Body of pancreas (tissue), 4 donors: Measurements from ENCODE around the gene CACNA1F.

Experiments
- POLR2A ChIP-seq, 3 donors: fragments of 450-650 bp; IDR thresholded peaks; one replicate each; pipeline ENCODE4 v1.6.1; 2016; ENCODE audit warnings: antibody characterized with exemption in 3 of 3, mild to moderate bottlenecking in 2 of 3
- TF ChIP-seq, protein P1 (sequence below), 7 experiments: fragments of 450-650 bp in 4 of 7; fragments of 200-600 bp in 3 of 7; sonication (generic) in 3 of 7; IDR thresholded peaks; one replicate each; pipeline ENCODE4 v1.5.1; 2016 to 2019; ENCODE audit warnings: antibody characterized with exemption in 7 of 7

DNA sequence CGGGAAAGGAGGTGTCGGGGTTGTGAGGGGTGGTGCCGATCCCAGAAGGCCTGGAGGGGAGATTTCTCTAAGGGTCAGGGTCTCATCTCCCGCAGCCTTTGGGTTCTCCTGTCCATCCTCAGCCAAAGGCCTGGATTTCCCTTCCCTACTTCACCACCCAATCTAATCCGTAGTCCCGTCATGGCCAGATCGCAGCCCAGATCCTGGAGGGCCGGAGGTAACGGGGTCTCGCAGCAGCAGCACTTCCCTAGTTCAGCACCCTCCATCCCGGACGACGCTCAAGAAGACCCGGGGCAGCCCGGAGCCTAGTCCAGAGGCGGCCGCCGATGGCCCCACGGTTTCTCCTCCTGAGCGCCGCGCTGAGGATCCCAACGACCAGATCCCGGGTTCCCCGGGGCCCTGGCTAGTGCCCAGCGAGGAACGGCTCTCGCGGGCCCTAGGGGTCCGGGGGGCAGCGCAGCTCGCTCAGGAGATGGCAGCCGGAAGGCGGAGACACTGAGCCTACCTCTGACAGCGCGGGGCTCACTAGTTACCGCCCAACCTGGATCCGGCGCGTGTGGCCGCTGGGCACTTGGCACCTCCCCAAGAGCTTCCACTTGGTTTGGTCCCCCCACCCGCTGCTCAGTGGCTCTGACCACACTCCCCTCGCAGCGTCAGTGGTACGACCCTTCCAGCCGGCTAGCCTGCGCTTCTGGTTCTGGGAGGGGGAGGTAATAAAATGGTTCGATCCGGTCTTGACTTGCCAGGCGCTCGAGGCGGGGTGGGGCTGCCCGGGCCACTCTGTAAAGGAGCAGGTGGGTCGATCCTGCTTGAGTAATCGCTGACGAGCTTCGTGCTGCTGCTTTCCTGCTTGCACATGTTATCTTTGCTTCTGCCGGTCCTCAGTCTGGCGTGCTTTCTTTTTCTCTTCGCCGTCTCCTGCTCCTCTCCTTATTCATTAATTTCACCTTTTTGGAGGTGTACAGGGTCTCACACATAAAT, 66.9 kb downstream of the CACNA1F start:
- TF ChIP-seq, protein P1, sequence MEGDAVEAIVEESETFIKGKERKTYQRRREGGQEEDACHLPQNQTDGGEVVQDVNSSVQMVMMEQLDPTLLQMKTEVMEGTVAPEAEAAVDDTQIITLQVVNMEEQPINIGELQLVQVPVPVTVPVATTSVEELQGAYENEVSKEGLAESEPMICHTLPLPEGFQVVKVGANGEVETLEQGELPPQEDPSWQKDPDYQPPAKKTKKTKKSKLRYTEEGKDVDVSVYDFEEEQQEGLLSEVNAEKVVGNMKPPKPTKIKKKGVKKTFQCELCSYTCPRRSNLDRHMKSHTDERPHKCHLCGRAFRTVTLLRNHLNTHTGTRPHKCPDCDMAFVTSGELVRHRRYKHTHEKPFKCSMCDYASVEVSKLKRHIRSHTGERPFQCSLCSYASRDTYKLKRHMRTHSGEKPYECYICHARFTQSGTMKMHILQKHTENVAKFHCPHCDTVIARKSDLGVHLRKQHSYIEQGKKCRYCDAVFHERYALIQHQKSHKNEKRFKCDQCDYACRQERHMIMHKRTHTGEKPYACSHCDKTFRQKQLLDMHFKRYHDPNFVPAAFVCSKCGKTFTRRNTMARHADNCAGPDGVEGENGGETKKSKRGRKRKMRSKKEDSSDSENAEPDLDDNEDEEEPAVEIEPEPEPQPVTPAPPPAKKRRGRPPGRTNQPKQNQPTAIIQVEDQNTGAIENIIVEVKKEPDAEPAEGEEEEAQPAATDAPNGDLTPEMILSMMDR (IDR thresholded peaks at IDR 0.05) = peak in 2 of 7 experiments; percentile 12 to 13
- TF ChIP-seq POLR2A (IDR thresholded peaks at IDR 0.05) = peak in 2 of 3 donors; percentile 15 to 21
